A549 (cell line): Measurements from ENCODE around the gene MRPL27. TPM values are rescaled to one million over a fixed set of nuclear protein-coding genes. Genes with fewer than 3 reads are reported as not detected.

ENCODE experiments used
- ATAC-seq, 2 experiments: fragments of 200-7000 bp in 1 of 2; fragments of >200 bp in 1 of 2; cut with Nextera tagmentation in 1 of 2; cut with Tn5 transposase in 1 of 2; 3 replicates each; pipeline versions ENCODE4 v1.8.0 to v1.9.1; 2018 to 2020; ENCODE audit warnings: mild to moderate bottlenecking in 1 of 2, moderate library complexity in 1 of 2
- CTCF ChIA-PET: fragments of 300-600 bp; sonication (Branson Sonifier 250); formaldehyde crosslinking; extraction: SDS; loops from one replicate; lab custom pipeline; 2021; ENCODE audit warnings: antibody characterized with exemption, inconsistent platforms; lab: Yijun Ruan, JAX
- POLR2A ChIA-PET: fragments of 350-600 bp; formaldehyde crosslinking; extraction: SDS; loops from one replicate; lab custom pipeline; 2021; ENCODE audit warnings: antibody characterized with exemption, inconsistent platforms; lab: Yijun Ruan, JAX
- DNase-seq, 2 experiments: peaks; one replicate each; pipeline versions ENCODE4 v3.0.0 to v3.0.0-alpha.2; 2011 to 2016; ENCODE audit warnings: low read depth in 1 of 2, low spot score in 1 of 2
- FAIRE-seq: peaks from 2 replicates; lab custom pipeline; 2011; peaks lifted over from hg19 to GRCh38; lab: Jason Lieb, UNC
- H3K27ac ChIP-seq, 2 experiments: fragments of >200 bp; sonication (Bioruptor Twin); formaldehyde crosslinking; 3 replicates each; pipeline ENCODE4 v1.5.1; 2016 to 2017
- H3K4me1 ChIP-seq: fragments of >200 bp; sonication (Bioruptor Twin); formaldehyde crosslinking; 3 replicates; pipeline ENCODE4 v1.6.1; 2016
- H3K4me2 ChIP-seq: fragments of >200 bp; sonication (Bioruptor Twin); formaldehyde crosslinking; 3 replicates; pipeline ENCODE4 v1.6.1; 2016
- H3K4me3 ChIP-seq: fragments of >200 bp; sonication (Bioruptor Twin); formaldehyde crosslinking; 3 replicates; pipeline ENCODE4 v1.5.1; 2016
- H3K9me3 ChIP-seq: fragments of >200 bp; sonication (Bioruptor Twin); formaldehyde crosslinking; 3 replicates; pipeline ENCODE4 v1.6.1; 2016
- BCL3 ChIP-seq: fragments of >200 bp; sonication (Bioruptor Twin); formaldehyde crosslinking; IDR thresholded peaks from 3 replicates; pipeline ENCODE4 v1.6.1; 2016
- BHLHE40 ChIP-seq: IDR thresholded peaks from 2 replicates; pipeline ENCODE4 v1.6.1; 2012; ENCODE audit warnings: low read depth, low read length, inconsistent platforms
- CBX2 ChIP-seq: fragments of 200-600 bp; sonication (generic); IDR thresholded peaks from 2 replicates; pipeline ENCODE4 v1.6.1; 2016; ENCODE audit warnings: low read depth, mild to moderate bottlenecking, borderline replicate concordance
- EHF ChIP-seq: fragments of 250-450 bp; sonication (Bioruptor Pico); IDR thresholded peaks from 2 replicates; pipeline ENCODE4 v1.5.0; 2020; ENCODE audit warnings: mild to moderate bottlenecking
- EHMT2 ChIP-seq: fragments of 200-600 bp; sonication (generic); IDR thresholded peaks from 2 replicates; pipeline ENCODE4 v1.6.1; 2016; ENCODE audit warnings: antibody characterized with exemption, low read depth, mild to moderate bottlenecking, moderate library complexity
- ELK1 ChIP-seq: fragments of 150-350 bp; IDR thresholded peaks from 2 replicates; pipeline ENCODE4 v1.6.1; 2014; ENCODE audit warnings: low read depth, mild to moderate bottlenecking, low read length
- EP300 ChIP-seq, 2 experiments: fragments of >200 bp; sonication (Bioruptor Twin); formaldehyde crosslinking; IDR thresholded peaks; 2 replicates in 1 of 2; 3 replicates in 1 of 2; pipeline ENCODE4 v1.6.1; 2016 to 2017
- FOSB ChIP-seq: fragments of 250-450 bp; sonication (Bioruptor Pico); IDR thresholded peaks from 2 replicates; pipeline ENCODE4 v1.5.0; 2020; ENCODE audit warnings: mild to moderate bottlenecking, moderate library complexity
- FOSL2 ChIP-seq, 2 experiments: fragments of 450-650 bp in 1 of 2; fragments of >200 bp in 1 of 2; sonication (Bioruptor Twin) in 1 of 2; formaldehyde crosslinking; IDR thresholded peaks; 2 replicates each; pipeline versions ENCODE4 v1.5.0 to v1.6.1; 2016 to 2020; ENCODE audit warnings: mild to moderate bottlenecking in 1 of 2, moderate library complexity in 1 of 2
- HOXB13 ChIP-seq: fragments of 250-450 bp; sonication (Bioruptor Pico); IDR thresholded peaks from 2 replicates; pipeline ENCODE4 v1.5.0; 2020; ENCODE audit warnings: low read depth, mild to moderate bottlenecking, moderate library complexity
- HOXB5 ChIP-seq: fragments of 250-450 bp; sonication (Bioruptor Pico); IDR thresholded peaks from 2 replicates; pipeline ENCODE4 v1.5.0; 2020; ENCODE audit warnings: mild to moderate bottlenecking, moderate library complexity
- KDM1A ChIP-seq: fragments of 200-600 bp; sonication (generic); IDR thresholded peaks from 2 replicates; pipeline ENCODE4 v1.6.1; 2016; ENCODE audit warnings: low read depth, mild to moderate bottlenecking
- MAFK ChIP-seq: fragments of 450-650 bp; IDR thresholded peaks from 2 replicates; pipeline ENCODE4 v1.6.1; 2014; ENCODE audit not compliant: partially characterized antibody
- MAZ ChIP-seq: fragments of 150-350 bp; IDR thresholded peaks from 2 replicates; pipeline ENCODE4 v1.6.1; 2014; ENCODE audit warnings: antibody characterized with exemption, low read depth, low read length, borderline replicate concordance
- NPAS2 ChIP-seq: fragments of 250-450 bp; sonication (Bioruptor Pico); IDR thresholded peaks from 2 replicates; pipeline ENCODE4 v1.8.0; 2022; ENCODE audit warnings: mild to moderate bottlenecking, moderate library complexity, borderline replicate concordance
- PHF8 ChIP-seq: fragments of 200-600 bp; sonication (generic); IDR thresholded peaks from 2 replicates; pipeline ENCODE4 v1.6.1; 2016; ENCODE audit warnings: low read depth, mild to moderate bottlenecking, antibody characterized with exemption, moderate library complexity, borderline replicate concordance
- RAD21 ChIP-seq, 2 experiments: fragments of >200 bp in 1 of 2; sonication (Bioruptor Twin) in 1 of 2; formaldehyde crosslinking in 1 of 2; IDR thresholded peaks in 1 of 2; conservative IDR thresholded peaks in 1 of 2; 2 replicates in 1 of 2; 3 replicates in 1 of 2; pipeline ENCODE4 v1.6.1; 2012 to 2018; ENCODE audit warnings: inconsistent platforms in 1 of 2
- RARB ChIP-seq: fragments of 250-450 bp; sonication (Bioruptor Pico); IDR thresholded peaks from 2 replicates; pipeline ENCODE4 v1.8.0; 2021; ENCODE audit warnings: mild to moderate bottlenecking, moderate library complexity
- RFX5 ChIP-seq: fragments of 450-650 bp; IDR thresholded peaks from 2 replicates; pipeline ENCODE4 v1.7.1; 2014; ENCODE audit warnings: antibody characterized with exemption, mild to moderate bottlenecking, moderate library complexity
- RNF2 ChIP-seq: fragments of 200-600 bp; sonication (generic); IDR thresholded peaks from 2 replicates; pipeline ENCODE4 v1.6.1; 2016; ENCODE audit warnings: low read depth, mild to moderate bottlenecking, antibody characterized with exemption, moderate library complexity, borderline replicate concordance
- TFCP2L1 ChIP-seq: fragments of 250-450 bp; sonication (Bioruptor Pico); IDR thresholded peaks from 2 replicates; pipeline ENCODE4 v1.5.0; 2021; ENCODE audit warnings: mild to moderate bottlenecking
- USF2 ChIP-seq: fragments of 450-650 bp; IDR thresholded peaks from 2 replicates; pipeline ENCODE4 v1.6.1; 2014; ENCODE audit warnings: antibody characterized with exemption
- ZC3H11A ChIP-seq: fragments of 450-650 bp; IDR thresholded peaks from 2 replicates; pipeline ENCODE4 v1.6.1; 2014; ENCODE audit warnings: antibody characterized with exemption, mild to moderate bottlenecking
- ZFP36 ChIP-seq: fragments of 450-650 bp; IDR thresholded peaks from 2 replicates; pipeline ENCODE4 v1.6.1; 2014; ENCODE audit warnings: borderline replicate concordance; ENCODE audit not compliant: partially characterized antibody
- WGBS: methylation state at CpG from one replicate; pipeline ENCODE4 v1.1.6; 2017; ENCODE audit errors: missing lambda C conversion rate; 5-methylcytosine and 5-hydroxymethylcytosine counted together
- polyA plus RNA-seq, 4 experiments: library from polyadenylated mRNA; depleted of rRNA in 3 of 4; stranded (reverse); fragments of >200 nt; fragmentation: RNase III in 1 of 4; extraction: RNeasy Plus Mini Kit Qiagen cat#74134 plus additional on column Dnase treatment in 1 of 4; gene quantifications; 2 replicates in 3 of 4; 3 replicates in 1 of 4; pipeline ENCODE4 v1.2.3, GENCODE V29; 2011 to 2017

MRPL27 gene
- polyA plus RNA-seq, 2 of the 4 experiments (the other 2 are of a cell fraction): 149 to 155 TPM

GRCh38 chr17:50349243-50349600 lies 23.8 kb downstream of the MRPL27 start (continued):
- TF ChIP-seq HOXB13: no peak

DNA sequence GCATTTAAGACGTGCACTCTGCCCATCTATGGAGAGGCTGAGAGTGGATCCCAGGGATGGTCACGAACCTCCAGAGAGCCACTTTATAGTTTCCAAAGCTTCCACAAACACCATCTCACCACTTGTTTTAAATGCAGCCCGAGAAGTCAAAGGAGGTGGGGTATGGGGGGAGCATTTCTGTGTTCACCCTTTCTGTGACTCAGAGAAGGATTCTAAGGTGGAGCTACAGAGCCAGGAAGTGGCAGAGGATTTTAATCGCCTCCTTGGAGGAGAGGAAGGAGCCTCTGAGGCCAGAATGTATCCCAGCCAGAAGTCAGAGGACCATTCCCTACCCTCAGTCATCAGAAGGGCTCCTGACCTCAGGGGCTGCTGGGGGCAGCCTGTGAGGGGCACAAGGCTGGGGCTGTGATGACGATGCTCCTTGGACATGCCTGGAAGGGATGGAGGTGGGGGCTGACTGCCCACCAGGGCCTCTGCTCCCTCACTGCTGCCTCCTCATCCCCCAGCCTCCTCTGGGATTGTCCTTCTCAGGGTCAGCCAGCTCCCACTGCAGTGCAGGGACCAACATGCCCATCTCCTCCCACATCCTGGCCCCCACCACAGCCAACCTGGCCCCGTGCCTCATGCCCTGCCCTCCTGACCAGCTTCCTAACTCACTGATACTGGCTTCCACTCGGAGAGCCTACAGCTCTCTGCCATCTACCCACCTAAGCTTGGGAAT lies 24.3 kb downstream of the MRPL27 start:
- Histone ChIP-seq H3K4me1 (peaks cover 27% of the 10 kb centered on the region), H3K4me3 (no peak overlapping the region), H3K4me2 (no peak overlapping the region), H3K27ac (peak overlapping the region in 1 of 2 experiments; percentile 1; a peak in 1 of 6 replicates), H3K9me3 (no peaks in the 10 kb centered on the region)
- WGBS: 80% methylated on average over 7 of the region's 7 CpGs
- ChIA-PET CTCF (interaction anchor here (0.9 to 7.6 kb wide), 6 partner anchors 13 to 148 kb away, joined by 3 to 87 read pairs (median 4); partner anchors contain the start of gene LRRC59), POLR2A (no interaction called here)
- DNase-seq (no peak), FAIRE-seq (no peak), ATAC-seq (no peak)
- TF ChIP-seq RARB (CRISPR knock-in tag) (no peak), RAD21 (conservative IDR thresholded peaks at IDR 0.05 in 1 of 2, IDR thresholded peaks at IDR 0.05 in 1 of 2) (no peak), BHLHE40 (no peak), MAZ (no peak), HOXB5 (CRISPR knock-in tag) (no peak), TFCP2L1 (CRISPR knock-in tag) (no peak), ZC3H11A (no peak), EHMT2 (no peak)

GRCh38 chr17:50347894-50348291 lies 25.1 kb downstream of the MRPL27 start:
- peak overlapping the region; percentile 98; the same call in 2 of the 3 replicates for H3K4me2 ChIP-seq
- POLR2A ChIA-PET: no interaction called here
- H3K27ac ChIP-seq: no peak overlapping the region
- 84% methylated on average over 3 of the region's 3 CpGs for WGBS
- no peak overlapping the region for H3K4me3 ChIP-seq
- peaks cover 27% of the 10 kb centered on the region for H3K4me1 ChIP-seq
- no peak for DNase-seq
- FAIRE-seq: no peak
- CTCF ChIA-PET: interaction anchor here (0.8 to 7.6 kb wide), 7 partner anchors 14 to 148 kb away, joined by 3 to 87 read pairs (median 4); partner anchors contain the start of genes COL1A1 and LRRC59
- H3K9me3 ChIP-seq: no peaks in the 10 kb centered on the region
- ATAC-seq: no peak
- TF ChIP-seq KDM1A (no peak), CBX2 (no peak), EHF (CRISPR knock-in tag) (no peak), USF2 (no peak), EP300 (IDR thresholded peaks at IDR 0.05) (no peak), FOSL2 (IDR thresholded peaks at IDR 0.05) (no peak), FOSL2 (CRISPR knock-in tag; IDR thresholded peaks at IDR 0.05) (no peak), ELK1 (no peak), RFX5 (no peak), FOSB (CRISPR knock-in tag) (no peak), NPAS2 (CRISPR knock-in tag) (no peak), HOXB5 (CRISPR knock-in tag) (no peak), HOXB13 (no peak), ZFP36 (no peak), RNF2 (no peak), BCL3 (no peak), PHF8 (no peak), MAFK (no peak), MAZ (no peak)
